Upper lobe of left lung (tissue), 6 donors: Measurements from ENCODE around the gene CSNK1G1. TPM values are rescaled to one million over a fixed set of nuclear protein-coding genes. Genes with fewer than 3 reads are reported as not detected.

Source experiments
- small RNA-seq, 4 donors: library from RNA; depleted of rRNA; stranded (forward); fragments of <200 nt; gene quantifications; one replicate each; pipeline ENCODE3, GENCODE V24; 2016
- total RNA-seq, 6 donors: library from RNA; depleted of rRNA in 4 of 6; stranded (reverse); fragments of >200 nt in 4 of 6; gene quantifications; one replicate each; pipeline versions ENCODE4 v1.1.0 to v1.2.1, GENCODE V29; 2016 to 2021
- donor health status: DM: no; HTN: no; CAD: no; lungs with moderate emphysema.
- donor health status: DM: no; HTN: yes; CAD: no; lungs with severe emphysema.

CSNK1G1 gene
- total RNA-seq, 6 donors from 2014 or later = 14.8 to 49.6 (median 19.6) TPM

Small RNAs within 50 kb of the gene (small RNA-seq; reads per million reads assigned to genes)
- 0 reads per million in 4 donors for gene RF00554

Other genes starting within 250 kb of the CSNK1G1 start
- 10 to 100 TPM in 5 of 6 donors, 1 to 10 TPM in 1; 9.6 to 44.0 (median 24.8) TPM for gene SNX22, start 204.4 kb downstream of the CSNK1G1 start, total RNA-seq
- 100 to 1,000 TPM in 5 of 6 donors, 10 to 100 TPM in 1; 87.0 to 497 (median 286) TPM for gene PPIB, start 193.2 kb downstream of the CSNK1G1 start, total RNA-seq
- 1 to 10 TPM in 4 of 6 donors, not detected in 2; 1.6 to 3.6 (median 2.0) TPM for gene PCLAF, start 25.3 kb upstream of the CSNK1G1 start, total RNA-seq
- gene TRIP4, start 31.7 kb upstream of the CSNK1G1 start, total RNA-seq = 10 to 100 TPM; 10.9 to 48.2 (median 20.4) TPM
- gene ZNF609, start 104.4 kb upstream of the CSNK1G1 start, total RNA-seq = 10 to 100 TPM; 30.4 to 65.0 (median 44.5) TPM